Muscle of leg (tissue), 16 donors: Measurements from ENCODE around the gene ZDHHC15. TPM values are rescaled to one million over a fixed set of nuclear protein-coding genes. Genes with fewer than 3 reads are reported as not detected.
"Not testable (repeated sequence)": the region's sequence is repeated elsewhere in the genome, so short reads cannot be mapped to it uniquely, and the experiment has no call there.

Experiments used
- DNase-seq: peaks from one replicate; pipeline ENCODE4 v3.0.0; 2013
- H3K27ac ChIP-seq: one replicate; pipeline ENCODE4 v1.5.1; 2013; ENCODE audit warnings: mild to moderate bottlenecking, low read length, control low read depth
- H3K27me3 ChIP-seq: one replicate; pipeline ENCODE4 v1.6.1; 2013; ENCODE audit warnings: low read length; ENCODE audit not compliant: control insufficient read depth, insufficient read depth
- H3K36me3 ChIP-seq: one replicate; pipeline ENCODE4 v1.6.1; 2013; ENCODE audit warnings: low read length; ENCODE audit not compliant: control insufficient read depth, insufficient read depth
- H3K4me1 ChIP-seq: one replicate; pipeline ENCODE4 v1.6.1; 2013; ENCODE audit warnings: low read length; ENCODE audit not compliant: control insufficient read depth, insufficient read depth
- H3K4me3 ChIP-seq: one replicate; pipeline ENCODE4 v1.5.1; 2013; ENCODE audit warnings: low read length, control low read depth
- H3K9me3 ChIP-seq: replicated peaks from 2 replicates; pipeline ENCODE4 v1.6.1; 2013; ENCODE audit warnings: low read depth, low read length; ENCODE audit not compliant: control insufficient read depth
- WGBS: methylation state at CpG from one replicate; pipeline ENCODE4 v1.1.5; 2013; ENCODE audit warnings: missing lambda C conversion rate; ENCODE audit not compliant: insufficient coverage; 5-methylcytosine and 5-hydroxymethylcytosine counted together
- long read RNA-seq, 11 donors: transcript quantifications; one replicate each; lab custom pipeline, GENCODE V29; 2026
- polyA plus RNA-seq, 8 donors: library from polyadenylated mRNA; unstranded; fragments of 120-200 nt; gene quantifications; one replicate each; pipeline versions ENCODE4 v1.2.1 to v1.2.3, GENCODE V29; 2013; ENCODE audit warnings: inconsistent platforms in 1 of 8, low replicate concordance in 1 of 8; ENCODE audit not compliant: insufficient read length in 8 of 8, insufficient read depth in 1 of 8
- total RNA-seq: library from RNA; stranded (reverse); fragments of 120-200 nt; gene quantifications from one replicate; pipeline ENCODE4 v1.2.4, GENCODE V29; 2013

The ZDHHC15 gene
- total RNA-seq = 3.2 TPM
- polyA plus RNA-seq = 1 to 10 TPM; 2.8 to 5.3 (median 4.3) TPM
- long read RNA-seq, donor 1 = 0 reads
- long read RNA-seq, donor 2 = 0 reads
- long read RNA-seq, donor 3, full-length matches to known transcripts = 2 of 2 reads
- long read RNA-seq, donor 3, partial matches to known transcripts = 0 of 2 reads
- long read RNA-seq, donor 3, other reads (novel, unspliced or antisense) = 0 of 2 reads
- long read RNA-seq, donor 4 = 0 reads
- long read RNA-seq, donor 5, full-length matches to known transcripts = 1 of 1 reads
- long read RNA-seq, donor 5, partial matches to known transcripts = 0 of 1 reads
- long read RNA-seq, donor 5, other reads (novel, unspliced or antisense) = 0 of 1 reads
- long read RNA-seq, donor 6, full-length matches to known transcripts = 1 of 1 reads
- long read RNA-seq, donor 6, partial matches to known transcripts = 0 of 1 reads
- long read RNA-seq, donor 6, other reads (novel, unspliced or antisense) = 0 of 1 reads
- long read RNA-seq, donor 7, full-length matches to known transcripts = 2 of 2 reads
- long read RNA-seq, donor 7, partial matches to known transcripts = 0 of 2 reads
- long read RNA-seq, donor 7, other reads (novel, unspliced or antisense) = 0 of 2 reads
- long read RNA-seq, donor 8 = 0 reads
- long read RNA-seq, donor 9 = 0 reads
- long read RNA-seq, donor 10 = 0 reads
- long read RNA-seq, donor 11, full-length matches to known transcripts = 1 of 1 reads
- long read RNA-seq, donor 11, partial matches to known transcripts = 0 of 1 reads
- long read RNA-seq, donor 11, other reads (novel, unspliced or antisense) = 0 of 1 reads

GRCh38 chrX:75522565-75523431, at the start of gene ZDHHC15:
ZDHHC15 (minus strand) TSS chrX:75523037; CDS start chrX:75523024, 13 bp downstream.
- DNase-seq = peak; percentile 91
- peak within 1 kb of the TSS; percentile 82 for H3K27ac ChIP-seq
- H3K9me3 ChIP-seq = no peaks in the 10 kb centered on the region
- WGBS = 27% methylated on average over 39 of the region's 45 CpGs
- peak within 1 kb of the TSS; percentile 61 for H3K4me3 ChIP-seq
- H3K27me3 ChIP-seq = no peaks in the 10 kb centered on the region
- H3K4me1 ChIP-seq = no peaks in the 10 kb centered on the region
- no peaks in the 10 kb centered on the region for H3K36me3 ChIP-seq

- H3K4me1 ChIP-seq, DNase-seq, H3K36me3 ChIP-seq, H3K9me3 ChIP-seq, H3K4me3 ChIP-seq, H3K27me3 ChIP-seq, H3K27ac ChIP-seq: not testable (repeated sequence)
- WGBS = 86% methylated on average over 15 of the region's 18 CpGs
Observed at GRCh38 chrX:75560544-75560943, 37.7 kb upstream of the ZDHHC15 start.

GRCh38 chrX:75547783-75548182, 24.9 kb upstream of the ZDHHC15 start:
- WGBS = 31% methylated on average over 3 of the region's 3 CpGs
- peak; percentile 75 for DNase-seq
- H3K4me3 ChIP-seq = no peak overlapping the region

GRCh38 chrX:75546724-75547511, 24.1 kb upstream of the ZDHHC15 start:
- peaks cover 19% of the 10 kb centered on the region for H3K4me1 ChIP-seq
- no peaks in the 10 kb centered on the region for H3K27me3 ChIP-seq
- no peaks in the 10 kb centered on the region for H3K36me3 ChIP-seq
- no peak overlapping the region for H3K4me3 ChIP-seq
- H3K9me3 ChIP-seq = no peaks in the 10 kb centered on the region
- peak; percentile 74 for DNase-seq
- peak overlapping the region; percentile 81 for H3K27ac ChIP-seq
- WGBS = 39% methylated on average over 2 of the region's 2 CpGs

More at GRCh38 chrX:75547783-75548182, 24.9 kb upstream of the ZDHHC15 start:
- Histone ChIP-seq H3K9me3 (no peaks in the 10 kb centered on the region), H3K4me1 (peaks cover 19% of the 10 kb centered on the region), H3K27me3 (no peaks in the 10 kb centered on the region), H3K36me3 (no peaks in the 10 kb centered on the region), H3K27ac (peak overlapping the region; percentile 81)

- Histone ChIP-seq H3K27me3 (no peaks in the 10 kb centered on the region), H3K9me3 (no peaks in the 10 kb centered on the region), H3K4me1 (peaks cover 19% of the 10 kb centered on the region), H3K36me3 (no peaks in the 10 kb centered on the region), H3K27ac (no peak overlapping the region), H3K4me3 (no peak overlapping the region)
- peak; percentile 11 for DNase-seq
- no CpG with 5 or more reads among the region's 2 CpGs for WGBS
Observed at GRCh38 chrX:75544786-75545185, 21.9 kb upstream of the ZDHHC15 start.

- H3K36me3 ChIP-seq = no peaks in the 10 kb centered on the region
- H3K27ac ChIP-seq = no peak overlapping the region
- H3K9me3 ChIP-seq = peaks cover 13% of the 10 kb centered on the region
- H3K27me3 ChIP-seq = no peaks in the 10 kb centered on the region
- no CpG with 5 or more reads among the region's 1 CpG for WGBS
- no peak for DNase-seq
- H3K4me3 ChIP-seq = no peak overlapping the region
- no peaks in the 10 kb centered on the region for H3K4me1 ChIP-seq
Observed at GRCh38 chrX:75483933-75484332, 38.9 kb downstream of the ZDHHC15 start.

- not testable (repeated sequence) for H3K27me3 ChIP-seq, H3K36me3 ChIP-seq, H3K4me1 ChIP-seq, H3K4me3 ChIP-seq, H3K27ac ChIP-seq, DNase-seq
- peaks cover 15% of the 10 kb centered on the region for H3K9me3 ChIP-seq
Observed at GRCh38 chrX:75461780-75462179, 61.1 kb downstream of the ZDHHC15 start.

GRCh38 chrX:75421688-75422230, 101.1 kb downstream of the ZDHHC15 start:
- H3K4me3 ChIP-seq = no peak overlapping the region
- no peak for DNase-seq

GRCh38 chrX:75407153-75407552, 115.7 kb downstream of the ZDHHC15 start:
- not testable (repeated sequence) for H3K27ac ChIP-seq, H3K9me3 ChIP-seq, H3K36me3 ChIP-seq, H3K4me1 ChIP-seq, H3K4me3 ChIP-seq, H3K27me3 ChIP-seq, DNase-seq
- 98% methylated on average over 11 of the region's 24 CpGs for WGBS

More at GRCh38 chrX:75421688-75422230, 101.1 kb downstream of the ZDHHC15 start:
- no peaks in the 10 kb centered on the region for H3K9me3 ChIP-seq
- H3K4me1 ChIP-seq = no peaks in the 10 kb centered on the region
- no peaks in the 10 kb centered on the region for H3K27me3 ChIP-seq
- no peak overlapping the region for H3K27ac ChIP-seq
- H3K36me3 ChIP-seq = no peaks in the 10 kb centered on the region
